ENCODE data around the gene MAP3K1. TPM values are rescaled to one million over a fixed set of nuclear protein-coding genes. Genes with fewer than 3 reads are reported as not detected.

The MAP3K1 gene
- total RNA-seq, 4 donors from 2014 or later = 19.4 to 26.3 (median 19.7) TPM

DNA sequence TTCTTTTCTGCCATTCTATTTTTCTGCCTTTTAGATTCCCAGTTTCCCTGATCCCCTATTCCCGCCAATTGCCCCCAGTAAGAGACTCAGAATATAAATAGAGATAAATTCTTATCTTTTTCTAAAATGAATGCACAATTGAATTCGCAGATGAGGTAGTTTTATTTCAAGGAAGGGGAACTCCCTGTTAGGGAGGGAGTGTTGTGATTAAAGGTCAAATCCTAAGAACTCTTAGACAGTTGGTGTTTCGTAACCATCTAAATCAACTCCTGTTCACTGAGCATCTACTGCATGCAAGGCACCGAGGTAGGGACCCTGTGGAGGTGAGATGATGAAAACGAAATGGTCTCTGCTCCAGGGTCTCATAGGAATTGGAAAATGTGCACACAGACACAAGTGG is 7.7 kb upstream of the MAP3K1 start:
- TF ChIP-seq, protein P1, sequence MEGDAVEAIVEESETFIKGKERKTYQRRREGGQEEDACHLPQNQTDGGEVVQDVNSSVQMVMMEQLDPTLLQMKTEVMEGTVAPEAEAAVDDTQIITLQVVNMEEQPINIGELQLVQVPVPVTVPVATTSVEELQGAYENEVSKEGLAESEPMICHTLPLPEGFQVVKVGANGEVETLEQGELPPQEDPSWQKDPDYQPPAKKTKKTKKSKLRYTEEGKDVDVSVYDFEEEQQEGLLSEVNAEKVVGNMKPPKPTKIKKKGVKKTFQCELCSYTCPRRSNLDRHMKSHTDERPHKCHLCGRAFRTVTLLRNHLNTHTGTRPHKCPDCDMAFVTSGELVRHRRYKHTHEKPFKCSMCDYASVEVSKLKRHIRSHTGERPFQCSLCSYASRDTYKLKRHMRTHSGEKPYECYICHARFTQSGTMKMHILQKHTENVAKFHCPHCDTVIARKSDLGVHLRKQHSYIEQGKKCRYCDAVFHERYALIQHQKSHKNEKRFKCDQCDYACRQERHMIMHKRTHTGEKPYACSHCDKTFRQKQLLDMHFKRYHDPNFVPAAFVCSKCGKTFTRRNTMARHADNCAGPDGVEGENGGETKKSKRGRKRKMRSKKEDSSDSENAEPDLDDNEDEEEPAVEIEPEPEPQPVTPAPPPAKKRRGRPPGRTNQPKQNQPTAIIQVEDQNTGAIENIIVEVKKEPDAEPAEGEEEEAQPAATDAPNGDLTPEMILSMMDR (IDR thresholded peaks at IDR 0.05; ENCODE audit: low read depth) = no peak

DNA sequence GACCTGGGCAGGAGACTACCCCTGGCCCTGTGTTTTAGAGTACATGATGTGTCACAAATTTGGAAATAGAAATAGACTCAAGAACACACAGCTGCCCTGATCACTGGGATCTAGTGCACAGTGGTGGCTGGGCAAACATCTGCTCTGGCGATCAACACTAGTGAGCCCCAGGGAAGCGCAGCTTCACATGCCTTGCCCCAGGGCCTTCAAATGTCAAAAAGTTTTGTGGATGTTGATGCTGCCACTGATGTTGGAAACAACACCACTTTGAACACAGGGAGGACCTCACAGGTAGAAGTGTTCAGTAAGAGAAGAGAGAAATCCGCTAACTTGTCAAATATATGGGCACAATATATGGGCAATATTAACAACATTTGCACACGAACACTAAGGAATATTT is 7.1 kb upstream of the MAP3K1 start:
- TF ChIP-seq, protein P1 (IDR thresholded peaks at IDR 0.05; ENCODE audit: low read depth) = no peak

- TF ChIP-seq, protein P1 (IDR thresholded peaks at IDR 0.05; ENCODE audit: low read depth) = no peak
Observed at GRCh38 chr5:56810826-56811225, 4.5 kb upstream of the MAP3K1 start.

DNA sequence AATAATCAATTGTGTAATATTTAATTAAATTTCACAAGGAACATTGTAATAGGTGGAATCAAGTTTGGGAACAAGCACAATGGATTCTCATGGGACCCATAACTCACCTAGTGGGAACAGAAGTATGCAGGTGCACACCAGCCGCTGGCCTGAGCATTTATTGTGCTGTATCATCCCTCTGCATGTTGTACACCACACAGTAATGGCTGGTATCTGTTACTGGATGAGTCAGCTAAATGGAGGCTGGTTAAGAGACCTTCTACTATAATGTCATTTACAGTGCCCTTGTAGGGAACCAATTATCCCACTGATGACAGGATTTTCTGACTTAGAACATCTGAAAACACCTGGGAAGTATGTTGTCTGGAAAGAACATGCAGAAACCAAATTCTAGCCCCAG is 3.2 kb upstream of the MAP3K1 start:
- TF ChIP-seq, protein P1 (IDR thresholded peaks at IDR 0.05; ENCODE audit: low read depth) = no peak

DNA sequence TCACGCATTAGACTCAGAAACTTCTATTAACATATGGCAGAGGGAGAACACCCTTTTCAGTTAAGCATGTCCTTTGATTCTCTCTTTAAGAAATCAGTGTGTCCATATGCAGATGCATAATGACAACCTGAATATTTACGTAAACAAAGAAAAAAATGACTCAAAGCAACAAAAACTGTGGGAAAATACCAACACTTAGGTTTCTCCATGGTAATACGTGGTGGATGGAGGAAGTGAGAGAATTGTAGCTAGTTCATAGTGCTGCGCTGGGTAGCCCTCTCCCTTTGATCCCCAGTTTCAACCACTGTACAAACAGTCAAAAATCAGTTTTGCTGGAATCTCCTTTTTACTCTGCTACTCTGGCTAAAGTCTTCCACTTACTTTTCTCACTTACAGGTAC is 2.0 kb upstream of the MAP3K1 start:
- TF ChIP-seq, protein P1 (IDR thresholded peaks at IDR 0.05; ENCODE audit: low read depth) = no peak

- TF ChIP-seq, protein P1 (IDR thresholded peaks at IDR 0.05; ENCODE audit: low read depth) = no peak
Observed at GRCh38 chr5:56814361-56814962, 887 bp upstream of the MAP3K1 start.

GRCh38 chr5:56815658-56816545 is 553 bp downstream of the MAP3K1 start:
- TF ChIP-seq, protein P1 (IDR thresholded peaks at IDR 0.05; ENCODE audit: low read depth) = no peak

Measured in subcutaneous adipose tissue (tissue), 4 donors.